PC-9 (cell line): Measurements from ENCODE around the gene PTPRM.

ENCODE experiments used
- EZH2 ChIP-seq: fragments of 200-600 bp; sonication (generic); IDR thresholded peaks from 2 replicates; pipeline ENCODE4 v1.8.0; 2017; ENCODE audit warnings: antibody characterized with exemption, low read depth
- TF ChIP-seq, protein P1 (sequence below): fragments of 200-600 bp; sonication (generic); conservative IDR thresholded peaks from 2 replicates; pipeline ENCODE4 v1.6.1; 2017; ENCODE audit warnings: mixed run types, antibody characterized with exemption, mild to moderate bottlenecking, moderate library complexity

DNA sequence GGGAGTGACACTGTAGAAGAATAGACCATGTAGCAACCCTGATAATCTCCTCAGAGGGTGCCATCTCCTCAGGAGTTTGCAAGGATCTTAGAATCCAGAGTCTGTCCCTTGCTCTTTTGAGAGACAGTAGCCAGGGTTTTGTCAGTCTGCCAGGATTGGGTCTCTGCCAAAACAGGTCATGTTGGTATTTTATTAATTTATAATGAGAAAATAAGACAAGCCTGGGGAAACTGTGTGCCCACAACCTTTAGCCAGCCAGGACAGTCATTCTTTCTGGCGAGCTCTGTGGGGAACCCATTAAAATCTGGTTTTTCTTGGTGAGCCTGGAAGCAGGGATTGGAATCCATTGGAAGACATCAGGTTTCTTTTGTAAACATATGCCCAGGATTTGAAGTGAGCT lies 78.6 kb downstream of the PTPRM start:
- TF ChIP-seq, protein P1, sequence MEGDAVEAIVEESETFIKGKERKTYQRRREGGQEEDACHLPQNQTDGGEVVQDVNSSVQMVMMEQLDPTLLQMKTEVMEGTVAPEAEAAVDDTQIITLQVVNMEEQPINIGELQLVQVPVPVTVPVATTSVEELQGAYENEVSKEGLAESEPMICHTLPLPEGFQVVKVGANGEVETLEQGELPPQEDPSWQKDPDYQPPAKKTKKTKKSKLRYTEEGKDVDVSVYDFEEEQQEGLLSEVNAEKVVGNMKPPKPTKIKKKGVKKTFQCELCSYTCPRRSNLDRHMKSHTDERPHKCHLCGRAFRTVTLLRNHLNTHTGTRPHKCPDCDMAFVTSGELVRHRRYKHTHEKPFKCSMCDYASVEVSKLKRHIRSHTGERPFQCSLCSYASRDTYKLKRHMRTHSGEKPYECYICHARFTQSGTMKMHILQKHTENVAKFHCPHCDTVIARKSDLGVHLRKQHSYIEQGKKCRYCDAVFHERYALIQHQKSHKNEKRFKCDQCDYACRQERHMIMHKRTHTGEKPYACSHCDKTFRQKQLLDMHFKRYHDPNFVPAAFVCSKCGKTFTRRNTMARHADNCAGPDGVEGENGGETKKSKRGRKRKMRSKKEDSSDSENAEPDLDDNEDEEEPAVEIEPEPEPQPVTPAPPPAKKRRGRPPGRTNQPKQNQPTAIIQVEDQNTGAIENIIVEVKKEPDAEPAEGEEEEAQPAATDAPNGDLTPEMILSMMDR = no peak
- TF ChIP-seq EZH2 = no peak
